HG02840 (cell line): ENCODE results near the gene MTM1.

Experiments used
- ATAC-seq: cut with Tn5 transposase; IDR thresholded peaks from one replicate; pipeline ENCODE4 v1.9.1; 2021; ENCODE audit warnings: mild to moderate bottlenecking, moderate library complexity, moderate number of reproducible peaks; ENCODE audit not compliant: unreplicated experiment, low FRiP score

MTM1 gene

DNA sequence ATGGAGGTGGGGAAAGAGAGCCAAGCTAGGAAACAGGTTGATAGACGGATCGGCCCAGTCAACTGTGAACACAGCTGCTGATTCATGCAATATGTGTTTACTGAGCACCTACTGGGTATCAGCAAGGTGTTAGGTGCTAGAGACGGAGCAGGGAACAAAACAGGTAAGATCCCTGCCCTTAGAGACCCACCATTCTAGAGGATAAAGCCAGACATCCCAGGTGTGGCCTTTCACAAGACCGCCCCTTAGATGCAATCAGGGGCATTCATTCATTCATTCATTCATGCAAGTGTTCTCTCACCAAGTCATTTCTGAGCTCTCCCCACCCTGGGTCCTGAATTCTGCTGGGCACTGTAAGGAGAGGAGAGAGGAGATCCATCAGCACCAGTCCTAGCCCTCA lies 20.2 kb upstream of the MTM1 start:
- ATAC-seq, result no peak

DNA sequence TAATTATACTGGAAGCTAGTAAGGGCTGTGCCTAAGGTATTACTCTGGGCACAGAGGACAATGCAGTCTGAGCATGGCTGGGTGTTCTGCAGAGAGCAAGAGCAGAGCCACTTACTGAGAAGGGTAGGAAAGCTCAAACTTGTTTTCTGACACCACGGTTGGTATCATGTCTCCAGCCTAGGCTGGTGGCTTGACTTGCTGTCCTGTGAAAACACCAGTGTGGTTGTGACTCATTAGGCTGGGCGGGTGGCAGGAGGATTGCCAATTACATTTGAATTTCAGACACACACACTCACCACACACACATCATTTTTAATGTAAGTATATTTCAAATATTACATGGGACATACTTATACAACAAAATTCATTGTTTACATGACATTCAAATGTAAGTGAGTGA lies 19.7 kb upstream of the MTM1 start:
- no peak for ATAC-seq

DNA sequence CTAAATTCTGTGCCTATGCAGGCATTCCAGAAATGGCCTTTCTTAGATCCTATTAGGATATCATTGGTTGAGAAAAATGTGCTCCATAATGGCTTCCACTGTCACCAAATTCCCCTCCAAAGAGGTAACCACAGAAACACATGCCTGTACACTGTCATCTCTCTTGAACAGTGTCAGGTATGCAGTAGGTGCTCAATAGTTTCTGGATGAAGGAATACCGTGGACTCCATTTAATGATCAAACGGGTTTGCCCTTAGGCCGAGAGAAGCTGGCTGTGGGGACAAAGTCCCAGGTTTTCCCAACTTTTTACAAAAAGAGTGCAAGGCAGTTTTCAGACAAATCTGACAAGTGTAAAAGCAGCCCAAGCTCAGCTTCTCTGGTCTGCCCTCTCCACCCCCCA lies 16.5 kb upstream of the MTM1 start:
- ATAC-seq, result no peak

GRCh38 chrX:150558424-150558823 lies 10.0 kb upstream of the MTM1 start:
- ATAC-seq, result no peak

- no peak for ATAC-seq
Measured at GRCh38 chrX:150564838-150565237, 3.6 kb upstream of the MTM1 start.

DNA sequence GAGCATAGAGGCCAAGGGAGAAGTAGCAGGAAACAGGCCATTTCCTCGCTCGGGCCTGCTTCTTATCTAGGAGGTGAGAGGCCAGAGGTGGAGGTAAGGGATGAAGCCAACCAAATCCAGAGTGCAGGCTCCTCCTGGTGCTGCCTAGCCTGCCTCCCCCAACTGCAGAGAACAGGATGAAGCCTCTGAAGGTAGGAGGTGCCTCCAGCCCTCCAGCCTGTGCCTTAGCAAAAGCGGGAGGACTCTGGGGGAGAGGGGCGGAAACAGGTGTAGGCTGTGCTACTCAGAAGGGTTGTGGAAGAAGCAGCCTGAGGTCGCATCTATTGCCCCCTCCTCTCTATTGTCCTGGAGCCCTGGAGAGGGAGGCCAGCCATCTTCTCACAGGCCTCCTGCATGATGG lies 2.9 kb upstream of the MTM1 start:
- no peak for ATAC-seq

DNA sequence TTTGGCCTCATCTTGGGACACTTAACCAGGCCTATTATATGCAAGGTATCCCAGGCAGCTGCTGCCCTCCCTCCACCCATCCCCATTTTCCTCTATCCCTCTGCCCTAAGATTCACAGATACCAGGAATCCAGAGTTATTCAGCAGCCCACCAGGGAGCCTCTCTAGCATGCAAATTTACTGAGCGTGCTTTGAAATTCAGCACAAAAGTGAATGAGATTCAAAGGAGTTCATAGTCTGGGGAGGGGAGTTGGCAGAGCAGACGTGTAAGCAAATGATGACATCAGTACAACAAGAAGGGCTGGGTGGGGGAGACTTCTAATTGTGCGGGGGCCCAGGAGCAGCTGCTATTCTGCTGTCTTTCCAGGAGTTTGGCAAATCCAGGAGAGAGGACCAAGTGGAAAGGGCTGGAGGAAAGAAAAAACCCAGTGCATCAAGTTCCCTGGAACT lies 1.7 kb upstream of the MTM1 start:
- no peak for ATAC-seq

DNA sequence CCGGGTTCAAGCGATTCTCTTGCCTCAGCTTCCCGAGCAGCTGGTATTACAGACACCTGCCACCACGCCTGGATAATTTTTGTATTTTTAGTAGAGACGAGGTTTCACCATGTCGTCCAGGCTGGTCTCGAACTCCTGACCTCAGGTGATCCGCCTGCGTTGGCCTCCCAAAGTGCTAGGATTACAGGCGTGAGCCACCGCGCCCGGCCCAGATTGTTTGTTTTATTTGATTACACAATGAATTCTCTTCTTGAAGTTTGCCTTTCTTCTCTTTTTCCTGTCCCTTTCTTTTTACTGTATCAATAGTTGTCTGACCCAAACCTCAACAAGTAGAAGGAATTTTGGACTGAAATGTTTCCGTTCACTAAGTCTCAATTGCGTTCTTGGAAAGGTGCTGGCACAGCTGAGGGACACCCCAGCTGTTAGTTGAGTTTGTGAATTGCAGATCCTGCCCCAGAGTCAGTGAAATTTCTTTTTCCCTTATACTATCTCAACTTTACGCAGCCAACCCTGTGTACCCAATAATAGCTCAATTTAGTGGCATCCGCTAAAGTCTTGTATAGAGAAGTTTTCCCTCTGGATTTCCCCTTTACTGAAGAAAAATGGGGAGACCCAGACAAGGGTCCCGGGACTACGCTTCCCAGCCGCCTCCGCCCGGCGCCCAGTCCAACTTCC lies 639 bp upstream of the MTM1 start:
- no peak for ATAC-seq

DNA sequence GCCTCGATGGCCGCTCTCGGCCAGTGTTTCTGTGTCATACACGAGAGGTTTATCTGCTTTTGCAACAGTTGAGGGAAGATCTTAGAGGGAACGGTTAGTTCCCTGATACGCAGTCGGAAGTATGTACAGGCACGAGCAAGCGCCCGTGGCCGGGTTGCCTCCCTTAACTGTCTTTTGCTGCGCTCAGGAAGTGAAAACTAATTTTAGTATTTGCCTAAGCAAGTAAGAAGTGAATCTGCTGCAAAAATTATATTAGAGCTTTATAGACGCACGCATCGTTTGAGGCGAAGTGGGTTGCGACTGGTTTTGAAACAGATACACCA lies 695 bp downstream of the MTM1 start:
- peak; percentile 18 for ATAC-seq

DNA sequence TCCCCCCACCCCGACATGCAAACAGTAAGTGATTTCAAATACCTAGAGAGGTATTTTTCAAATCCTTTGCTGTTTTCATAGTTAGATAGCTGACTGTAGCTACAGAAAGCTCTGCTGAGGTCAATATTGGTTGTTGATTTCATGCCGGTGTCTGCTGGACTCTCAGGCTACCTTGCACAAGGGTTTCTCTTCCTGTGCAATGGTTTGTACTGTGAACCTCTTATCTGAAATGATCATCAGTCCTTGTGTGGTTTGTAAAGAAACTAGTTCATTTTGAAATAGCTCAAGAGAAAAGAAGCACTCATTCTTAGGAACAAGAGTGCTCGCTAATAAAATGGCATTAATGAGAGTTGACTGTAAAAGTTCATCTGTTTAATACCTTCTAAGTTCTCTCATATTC lies 2.1 kb downstream of the MTM1 start:
- no peak for ATAC-seq

GRCh38 chrX:150572206-150572605 lies 3.8 kb downstream of the MTM1 start:
- no peak for ATAC-seq

DNA sequence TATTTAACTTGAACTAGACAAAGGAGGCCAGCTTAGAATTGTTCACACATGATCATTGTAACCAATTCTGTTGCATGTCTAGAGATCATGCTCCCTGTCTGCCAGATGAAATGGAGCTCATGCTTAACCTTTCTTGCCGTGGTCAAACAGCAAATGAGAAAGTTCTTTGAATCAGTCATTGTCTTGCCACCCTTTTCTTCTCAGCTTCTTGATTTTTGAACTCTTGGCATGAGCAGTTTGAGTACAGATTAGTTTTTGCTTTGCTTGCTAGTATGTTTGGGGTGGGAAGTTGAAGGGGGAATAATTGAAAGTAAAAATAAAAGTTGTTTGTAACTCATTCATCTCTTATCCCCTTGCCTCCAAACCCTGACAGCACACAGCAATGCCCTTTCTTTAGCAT lies 4.7 kb downstream of the MTM1 start:
- no peak for ATAC-seq

DNA sequence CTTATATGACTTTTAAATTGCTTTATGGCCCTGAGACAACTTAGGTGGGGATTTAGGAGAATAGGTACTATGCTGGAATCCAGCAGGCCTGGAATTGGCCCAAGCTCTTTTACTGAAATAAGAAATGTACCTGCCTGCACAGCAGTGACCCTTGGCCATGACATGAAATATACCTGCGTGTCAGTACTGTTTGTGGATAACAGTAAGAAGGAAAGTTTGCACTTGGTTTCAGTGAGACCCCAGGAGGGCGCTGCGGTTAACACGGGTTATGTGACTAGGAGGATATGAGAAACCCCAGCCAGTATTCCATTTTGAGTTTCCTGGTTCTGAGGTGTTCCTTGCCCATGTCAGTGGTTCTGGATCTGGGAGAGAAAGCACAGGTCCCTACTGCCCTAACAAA lies 5.3 kb downstream of the MTM1 start:
- no peak for ATAC-seq

DNA sequence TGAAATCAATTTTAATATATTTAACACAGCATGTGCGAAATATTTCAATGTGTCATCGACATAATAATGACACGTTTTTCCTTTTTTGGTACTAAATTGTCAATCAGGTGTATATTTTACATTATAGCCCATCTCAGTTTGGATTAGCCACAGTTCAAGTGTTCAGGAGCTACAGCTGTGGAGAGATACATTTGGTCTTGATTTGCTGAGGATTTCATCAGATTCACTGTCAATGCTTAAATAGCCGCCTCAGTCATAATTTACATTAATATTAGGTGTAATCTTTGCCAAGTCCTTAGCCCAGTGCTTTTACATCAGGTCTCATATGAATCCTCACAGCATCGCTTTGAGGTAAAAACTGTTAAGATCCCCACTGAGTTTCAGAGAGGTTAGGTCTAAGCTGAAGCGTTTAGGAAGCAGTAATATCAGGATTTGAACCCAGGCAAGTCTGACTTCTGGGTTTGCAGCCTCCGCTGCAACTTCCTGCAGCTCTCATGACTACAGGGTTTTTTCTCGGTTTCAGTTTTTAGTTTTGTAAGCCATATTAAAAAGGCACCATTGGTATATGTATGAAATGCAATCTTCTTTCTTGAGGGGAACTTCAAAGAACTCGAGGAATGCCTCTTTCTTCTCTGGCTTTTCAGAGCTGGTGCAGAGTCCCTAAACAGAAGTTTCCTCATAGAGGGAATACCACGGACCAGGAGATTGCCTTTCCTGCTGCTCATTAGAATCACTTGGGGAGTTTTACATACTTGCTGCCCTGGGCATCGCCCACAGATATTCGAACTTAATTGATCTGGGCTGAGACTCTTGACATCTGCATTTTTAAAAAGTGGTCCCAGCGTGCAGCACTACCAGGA lies 6.4 kb downstream of the MTM1 start:
- no peak for ATAC-seq

- ATAC-seq, result no peak
Measured at GRCh38 chrX:150575419-150575814, 7.0 kb downstream of the MTM1 start.

DNA sequence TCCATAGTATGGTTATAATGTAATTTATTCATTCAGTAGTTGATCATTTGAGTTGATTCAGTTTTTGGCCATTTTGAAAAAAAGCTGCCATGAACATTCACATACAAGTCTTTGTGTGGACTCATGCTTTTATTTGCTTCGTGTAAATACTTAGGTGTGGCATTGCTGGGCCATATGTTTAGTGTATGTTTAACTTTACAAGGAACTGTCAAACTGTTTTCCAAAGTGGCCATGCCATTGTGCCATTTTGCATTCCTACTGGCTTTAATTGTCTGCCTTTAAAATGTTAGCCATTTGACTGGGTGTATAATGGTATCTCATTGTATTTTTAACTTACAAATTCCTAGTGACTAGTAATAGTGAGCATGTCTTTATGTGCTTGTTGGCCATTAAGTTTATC lies 8.8 kb downstream of the MTM1 start:
- ATAC-seq, result no peak

- no peak for ATAC-seq
Measured at GRCh38 chrX:150581093-150581775, 12.8 kb downstream of the MTM1 start.

DNA sequence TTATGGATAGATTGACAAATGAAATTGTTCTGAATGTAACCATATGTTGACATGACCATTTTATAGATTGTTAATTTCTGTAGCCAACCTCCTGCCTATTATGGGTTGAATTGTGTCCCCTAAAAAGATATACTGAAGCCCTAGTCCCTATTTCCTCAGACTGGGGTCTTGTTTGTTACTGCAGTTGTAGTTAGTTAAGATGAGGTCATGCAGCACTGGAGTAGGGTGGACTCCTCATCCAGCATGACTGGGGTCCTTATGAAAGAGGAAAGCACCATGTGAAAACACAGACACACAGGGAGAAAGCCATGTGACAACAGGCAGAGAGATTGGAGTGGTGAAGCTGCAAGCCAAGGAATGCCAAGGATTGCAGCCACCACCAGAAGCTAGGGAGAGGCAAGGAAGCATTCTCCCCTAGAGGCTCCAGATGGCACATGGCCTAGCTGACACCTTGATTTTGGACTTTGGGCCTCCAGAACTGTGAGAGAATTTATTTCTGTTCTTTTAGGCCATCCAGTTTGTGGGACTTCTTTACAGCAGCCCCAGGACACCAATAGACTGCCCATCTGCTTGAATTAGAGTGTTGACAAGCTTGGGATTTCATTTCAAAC lies 14.0 kb downstream of the MTM1 start:
- no peak for ATAC-seq

DNA sequence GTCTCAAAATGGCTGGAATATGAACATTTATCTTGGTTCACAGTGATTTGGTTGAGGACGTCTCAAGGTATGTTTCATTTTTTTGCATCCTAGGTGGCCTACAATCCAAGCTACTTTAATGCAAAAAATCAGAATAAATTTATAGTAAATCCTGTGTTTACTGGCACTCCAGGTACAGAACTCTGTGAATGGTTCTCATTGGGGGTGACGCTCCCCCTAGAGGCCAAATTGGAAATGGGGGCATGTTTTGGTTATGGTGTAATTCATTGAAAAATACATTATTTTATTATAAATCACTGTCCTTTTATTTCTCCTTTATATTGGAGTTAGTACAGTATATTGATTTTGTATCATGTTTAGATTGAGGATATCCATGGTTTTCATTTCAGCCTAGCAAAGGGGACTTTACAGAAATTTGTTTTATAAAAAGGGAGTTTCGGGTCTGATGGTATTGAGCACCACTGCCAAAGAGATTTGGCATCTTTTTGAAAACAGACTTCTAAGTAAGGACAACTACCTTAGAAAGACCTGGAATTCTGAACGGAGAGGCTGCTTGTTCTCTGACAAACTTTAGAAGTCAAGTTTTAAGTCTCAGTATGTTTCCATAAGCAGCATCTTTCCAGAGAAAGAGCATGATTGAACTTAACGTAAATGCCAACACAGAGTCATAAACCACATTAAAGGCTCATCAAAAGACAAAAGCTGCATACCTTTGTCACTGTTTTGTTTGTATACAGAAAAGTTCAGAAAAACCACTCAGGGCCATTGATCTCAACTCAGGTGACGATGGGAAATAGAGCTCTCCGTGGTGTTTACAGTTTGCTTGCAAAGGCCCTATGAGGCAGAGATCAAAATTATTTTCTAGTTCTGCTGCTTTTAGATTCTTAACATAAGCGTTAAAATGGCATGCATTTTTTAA lies 19.4 kb downstream of the MTM1 start:
- no peak for ATAC-seq

DNA sequence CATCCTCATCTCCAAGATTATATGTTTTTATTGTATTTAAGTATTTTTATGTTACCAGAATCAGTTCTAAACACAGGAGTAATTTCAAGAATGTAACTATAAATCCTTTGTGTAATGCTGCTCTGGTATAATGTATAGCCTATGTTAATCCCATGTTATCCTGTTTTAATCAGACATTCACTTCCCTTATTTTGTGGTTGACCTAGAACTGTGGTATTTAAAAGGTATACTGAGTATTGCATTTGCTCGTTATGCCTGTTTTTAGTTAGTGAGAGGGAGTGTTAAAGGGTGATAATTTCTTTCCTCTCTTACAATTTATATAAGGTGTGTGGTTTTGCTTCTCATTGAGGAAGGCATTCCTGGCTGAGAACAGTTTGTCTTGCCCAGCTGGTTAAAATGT lies 26.2 kb downstream of the MTM1 start:
- no peak for ATAC-seq
